ENCODE measurements around the gene PRKCA. TPM values are rescaled to one million over a fixed set of nuclear protein-coding genes. Genes with fewer than 3 reads are reported as not detected.

The PRKCA gene
- total RNA-seq, 1 donor from 2014 or later = 16.4 TPM

DNA sequence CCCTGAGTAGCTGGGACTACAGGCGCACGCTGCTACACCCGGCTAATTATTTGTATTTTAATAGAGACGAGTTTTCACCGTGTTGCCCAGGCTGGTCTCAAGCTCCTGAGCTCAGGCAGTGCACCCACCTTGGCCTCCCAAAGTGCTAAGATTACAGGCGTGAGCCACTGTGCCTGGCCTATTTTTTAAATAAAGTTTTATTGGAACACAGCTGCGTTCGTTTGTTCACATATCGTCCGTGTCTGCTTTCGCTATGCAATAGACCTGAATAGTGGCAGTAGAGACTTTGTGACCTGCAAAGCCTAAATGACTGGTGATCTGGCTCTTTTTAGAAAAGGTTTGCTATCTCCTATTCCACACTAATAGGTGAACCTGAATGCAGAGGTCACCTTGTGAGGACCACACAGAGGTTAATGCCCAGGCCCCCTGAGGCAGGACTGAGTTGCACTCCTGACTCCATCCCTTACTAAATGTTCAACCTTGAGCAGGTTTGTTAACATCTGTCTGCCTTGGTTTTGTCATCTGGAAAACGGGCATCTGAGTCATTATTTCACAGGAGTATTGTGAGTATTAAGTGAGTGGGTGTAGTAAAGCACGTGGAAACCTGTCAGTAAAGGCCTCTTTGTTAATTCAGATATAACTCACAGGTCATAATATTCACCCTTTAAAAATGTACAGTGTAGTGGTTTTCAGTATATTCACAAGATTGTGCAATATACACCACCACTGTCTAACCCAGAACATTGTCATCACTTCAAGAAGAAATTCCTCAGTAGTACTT is 375.0 kb downstream of the PRKCA start:
- Mint-ChIP-seq H3K27me3 (no peaks in the 10 kb centered on the region), H3K36me3 (ENCODE audit: insufficient read depth) (no peaks in the 10 kb centered on the region), H3K9me3 (ENCODE audit: low read depth) (peaks cover 3% of the 10 kb centered on the region), H3K4me1 (ENCODE audit: low read depth) (peaks cover 15% of the 10 kb centered on the region), H3K4me3 (ENCODE audit: low read depth) (no peak overlapping the region), H3K27ac (no peak overlapping the region)
- TF ChIP-seq, protein P1, sequence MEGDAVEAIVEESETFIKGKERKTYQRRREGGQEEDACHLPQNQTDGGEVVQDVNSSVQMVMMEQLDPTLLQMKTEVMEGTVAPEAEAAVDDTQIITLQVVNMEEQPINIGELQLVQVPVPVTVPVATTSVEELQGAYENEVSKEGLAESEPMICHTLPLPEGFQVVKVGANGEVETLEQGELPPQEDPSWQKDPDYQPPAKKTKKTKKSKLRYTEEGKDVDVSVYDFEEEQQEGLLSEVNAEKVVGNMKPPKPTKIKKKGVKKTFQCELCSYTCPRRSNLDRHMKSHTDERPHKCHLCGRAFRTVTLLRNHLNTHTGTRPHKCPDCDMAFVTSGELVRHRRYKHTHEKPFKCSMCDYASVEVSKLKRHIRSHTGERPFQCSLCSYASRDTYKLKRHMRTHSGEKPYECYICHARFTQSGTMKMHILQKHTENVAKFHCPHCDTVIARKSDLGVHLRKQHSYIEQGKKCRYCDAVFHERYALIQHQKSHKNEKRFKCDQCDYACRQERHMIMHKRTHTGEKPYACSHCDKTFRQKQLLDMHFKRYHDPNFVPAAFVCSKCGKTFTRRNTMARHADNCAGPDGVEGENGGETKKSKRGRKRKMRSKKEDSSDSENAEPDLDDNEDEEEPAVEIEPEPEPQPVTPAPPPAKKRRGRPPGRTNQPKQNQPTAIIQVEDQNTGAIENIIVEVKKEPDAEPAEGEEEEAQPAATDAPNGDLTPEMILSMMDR (IDR thresholded peaks at IDR 0.05; ENCODE audit: unreplicated experiment) = no peak
- no peak for DNase-seq (ENCODE audit: low spot score, unreplicated experiment)

DNA sequence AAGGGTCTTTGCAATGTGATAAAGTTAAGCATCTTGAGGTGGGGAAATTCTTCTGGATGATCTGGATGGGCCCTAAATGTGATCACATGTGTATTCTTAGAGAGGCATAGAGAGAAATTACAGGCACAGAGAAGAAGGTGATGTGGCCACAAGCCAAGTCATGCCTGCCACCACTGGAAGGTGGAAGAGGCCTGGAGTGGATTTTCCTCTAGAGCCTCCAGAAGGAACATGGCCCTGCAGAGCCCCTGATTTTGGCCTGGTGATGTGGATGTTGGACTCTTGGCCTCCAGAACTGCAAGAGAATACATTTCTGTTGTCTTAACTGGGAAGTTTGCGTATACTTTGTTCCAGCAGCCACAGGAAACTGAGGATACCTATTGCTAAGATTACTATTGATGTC is 375.6 kb downstream of the PRKCA start:
- no peak for DNase-seq (ENCODE audit: low spot score, unreplicated experiment)
- Mint-ChIP-seq H3K4me3 (ENCODE audit: low read depth) (no peak overlapping the region), H3K27me3 (no peaks in the 10 kb centered on the region), H3K4me1 (ENCODE audit: low read depth) (peaks cover 15% of the 10 kb centered on the region), H3K27ac (no peak overlapping the region), H3K36me3 (ENCODE audit: insufficient read depth) (no peaks in the 10 kb centered on the region), H3K9me3 (ENCODE audit: low read depth) (peaks cover 3% of the 10 kb centered on the region)
- TF ChIP-seq, protein P1 (IDR thresholded peaks at IDR 0.05; ENCODE audit: unreplicated experiment) = no peak

DNA sequence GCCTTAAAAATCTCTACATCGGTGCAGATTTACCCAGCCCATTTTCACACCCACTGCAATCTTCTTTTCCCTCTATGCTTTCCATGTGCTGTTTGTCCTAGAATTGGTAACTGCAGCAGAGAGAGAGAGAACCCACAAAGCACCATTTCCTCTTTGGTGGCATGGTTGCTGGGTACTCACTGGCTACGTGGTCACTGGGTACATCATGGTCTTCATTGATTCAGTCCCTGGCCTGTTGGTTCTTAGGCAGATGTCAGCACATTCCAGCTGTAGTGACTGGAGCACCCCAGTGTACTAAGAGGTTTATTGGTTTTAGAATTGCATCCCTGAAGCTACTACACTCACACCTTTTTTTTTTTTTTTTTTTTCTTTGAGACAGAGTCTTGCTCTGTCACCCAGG is 376.4 kb downstream of the PRKCA start:
- no peak overlapping the region for H3K27ac Mint-ChIP-seq
- DNase-seq (ENCODE audit: low spot score, unreplicated experiment) = no peak
- no peak overlapping the region for H3K4me3 Mint-ChIP-seq (ENCODE audit: low read depth)
- no peaks in the 10 kb centered on the region for H3K36me3 Mint-ChIP-seq (ENCODE audit: insufficient read depth)
- peaks cover 15% of the 10 kb centered on the region for H3K4me1 Mint-ChIP-seq (ENCODE audit: low read depth)
- TF ChIP-seq, protein P1 (IDR thresholded peaks at IDR 0.05; ENCODE audit: unreplicated experiment) = no peak
- no peaks in the 10 kb centered on the region for H3K27me3 Mint-ChIP-seq
- peaks cover 3% of the 10 kb centered on the region for H3K9me3 Mint-ChIP-seq (ENCODE audit: low read depth)

DNA sequence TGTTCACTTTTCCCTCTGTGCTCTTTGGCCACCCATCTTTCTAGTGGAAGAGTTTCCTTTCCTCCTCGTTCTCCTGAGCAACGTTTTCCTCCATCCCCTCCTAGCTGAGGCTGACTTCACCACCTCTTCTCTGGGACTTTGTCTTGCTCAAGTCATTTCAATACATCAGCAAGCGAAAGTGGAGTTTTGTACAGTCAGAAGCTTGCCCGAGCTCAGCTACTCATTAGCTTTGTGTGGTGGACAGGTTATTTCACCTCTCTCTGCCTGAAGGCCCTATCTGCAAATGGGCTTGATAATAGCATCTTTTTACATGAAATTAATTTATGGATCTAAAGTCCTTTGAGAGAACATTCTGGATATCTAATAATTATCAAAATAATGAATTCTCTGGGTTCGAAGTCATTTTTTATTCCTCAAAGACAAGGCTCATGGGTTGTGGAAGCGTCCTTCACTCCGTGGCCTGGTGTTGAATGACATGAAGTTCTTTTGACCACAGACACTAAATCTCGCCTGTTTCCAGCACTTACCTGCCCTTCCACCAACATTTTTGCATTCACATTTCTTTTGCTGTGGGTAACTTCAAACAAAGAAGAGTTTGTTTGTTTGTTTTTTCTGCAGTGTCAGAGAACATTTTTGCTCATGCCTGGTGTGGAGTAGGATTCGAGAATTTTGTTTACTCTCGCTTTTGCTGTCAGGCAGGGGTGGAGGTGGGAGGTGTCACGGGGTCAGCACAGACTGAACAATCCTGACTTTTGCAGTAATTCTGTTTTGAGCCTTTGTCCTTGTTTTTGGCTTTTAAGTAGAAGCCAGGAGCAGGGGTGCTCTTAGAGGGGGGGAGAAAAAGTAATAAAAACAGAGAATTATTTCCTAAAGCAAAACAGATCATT is 377.5 kb downstream of the PRKCA start:
- no peaks in the 10 kb centered on the region for H3K27me3 Mint-ChIP-seq
- H3K9me3 Mint-ChIP-seq (ENCODE audit: low read depth) = peaks cover 3% of the 10 kb centered on the region
- H3K36me3 Mint-ChIP-seq (ENCODE audit: insufficient read depth) = no peaks in the 10 kb centered on the region
- no peak overlapping the region for H3K27ac Mint-ChIP-seq
- no peak for DNase-seq (ENCODE audit: low spot score, unreplicated experiment)
- H3K4me1 Mint-ChIP-seq (ENCODE audit: low read depth) = peaks cover 14% of the 10 kb centered on the region
- TF ChIP-seq, protein P1 (IDR thresholded peaks at IDR 0.05; ENCODE audit: unreplicated experiment) = no peak
- H3K4me3 Mint-ChIP-seq (ENCODE audit: low read depth) = no peak overlapping the region

DNA sequence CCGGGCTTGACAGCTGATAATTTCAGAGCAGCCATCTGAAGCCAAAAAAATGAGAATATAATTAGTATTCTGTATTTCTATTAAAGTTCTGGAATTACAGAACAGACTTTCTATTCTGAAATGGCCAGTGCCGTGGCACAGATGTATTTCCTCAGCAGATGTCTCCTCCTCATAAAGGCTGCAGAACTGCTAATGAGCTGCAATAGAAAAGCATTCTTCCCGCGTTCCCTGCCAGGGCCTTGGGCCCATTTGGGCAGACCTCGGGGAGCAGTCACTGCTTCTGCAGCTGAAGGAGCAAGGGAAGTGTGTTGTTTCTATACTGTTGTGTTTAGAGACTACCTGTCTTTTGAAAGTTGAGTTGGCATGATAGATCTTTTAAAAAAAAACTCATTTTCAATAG is 379.9 kb downstream of the PRKCA start:
- no peak for DNase-seq (ENCODE audit: low spot score, unreplicated experiment)
- H3K36me3 Mint-ChIP-seq (ENCODE audit: insufficient read depth) = no peaks in the 10 kb centered on the region
- TF ChIP-seq, protein P1 (IDR thresholded peaks at IDR 0.05; ENCODE audit: unreplicated experiment) = no peak
- H3K27me3 Mint-ChIP-seq = no peaks in the 10 kb centered on the region
- H3K4me1 Mint-ChIP-seq (ENCODE audit: low read depth) = peaks cover 7% of the 10 kb centered on the region
- peaks cover 3% of the 10 kb centered on the region for H3K9me3 Mint-ChIP-seq (ENCODE audit: low read depth)
- H3K4me3 Mint-ChIP-seq (ENCODE audit: low read depth) = no peak overlapping the region
- H3K27ac Mint-ChIP-seq = no peak overlapping the region

Measured in progenitor cell of endocrine pancreas (in vitro differentiated cells).